H1 (cell line): Measurements from ENCODE around the gene SNHG17. TPM values are rescaled to one million over a fixed set of nuclear protein-coding genes. Genes with fewer than 3 reads are reported as not detected.

ENCODE experiments used
- ATF2 ChIP-seq: IDR thresholded peaks from 2 replicates; pipeline ENCODE4 v1.6.1; 2012; ENCODE audit warnings: low read length, inconsistent platforms
- KDM4A ChIP-seq: IDR thresholded peaks from one replicate; pipeline ENCODE4 v1.7.1; 2012; ENCODE audit warnings: low read depth, mild to moderate bottlenecking, moderate library complexity, low read length, inconsistent platforms; ENCODE audit not compliant: severe bottlenecking
- polyA plus RNA-seq, 7 experiments: library from polyadenylated mRNA; depleted of rRNA in 3 of 7; stranded (reverse) in 5 of 7; unstranded in 2 of 7; fragments of >200 nt in 5 of 7; fragments of 200-250 nt in 2 of 7; gene quantifications; 1 replicate in 5 of 7; 2 replicates in 1 of 7; 4 replicates in 1 of 7; pipeline versions ENCODE4 v1.2.1 to v1.2.3, GENCODE V29; 2011 to 2013; ENCODE audit warnings: missing spikeins in 2 of 7, mixed read lengths in 2 of 7
- total RNA-seq: library from RNA; stranded (reverse); fragmentation: NEBNext Ultra II Directional; extraction: Animal tissue kit (Norgen Biotek cat#: 25700); gene quantifications from 2 replicates; pipeline ENCODE4 v1.2.1, GENCODE V29; 2021
- TF ChIP-seq, protein P1 (sequence below), 3 experiments: IDR thresholded peaks; 1 replicate in 2 of 3; 2 replicates in 1 of 3; pipeline versions ENCODE4 v1.5.1 to v1.6.1; 2011; ENCODE audit warnings: low read length in 3 of 3, mild to moderate bottlenecking in 3 of 3, inconsistent platforms in 2 of 3, low read depth in 1 of 3, moderate library complexity in 1 of 3; ENCODE audit not compliant: insufficient read depth in 1 of 3; ENCODE audit errors: control extremely low read depth in 1 of 3

Gene SNHG17
- total and polyA plus RNA-seq, 2 of the 8 experiments (the other 6 are each of a cell fraction or from before 2014, with no cell fraction given) = 59.4 to 59.8 TPM

DNA sequence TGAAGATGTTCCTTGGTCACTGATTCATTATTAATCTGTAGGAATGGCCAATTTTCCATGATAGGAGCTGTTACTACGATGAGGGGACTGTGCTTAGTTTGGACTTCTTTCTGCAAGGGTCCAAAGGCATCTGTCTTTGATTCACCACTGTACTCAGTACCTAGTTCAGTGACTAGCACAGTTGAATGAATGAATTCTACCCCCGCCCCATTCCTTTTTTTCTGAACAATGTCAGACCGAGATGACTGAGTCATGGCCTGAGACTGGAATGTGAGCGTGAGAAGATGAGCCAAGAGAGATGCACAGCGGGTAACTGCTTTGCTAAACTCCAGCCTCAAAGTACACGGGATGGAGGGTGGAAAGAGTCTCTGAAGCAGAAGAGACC, 419 bp upstream of the SNHG17 start (continued):
- TF ChIP-seq, protein P1, sequence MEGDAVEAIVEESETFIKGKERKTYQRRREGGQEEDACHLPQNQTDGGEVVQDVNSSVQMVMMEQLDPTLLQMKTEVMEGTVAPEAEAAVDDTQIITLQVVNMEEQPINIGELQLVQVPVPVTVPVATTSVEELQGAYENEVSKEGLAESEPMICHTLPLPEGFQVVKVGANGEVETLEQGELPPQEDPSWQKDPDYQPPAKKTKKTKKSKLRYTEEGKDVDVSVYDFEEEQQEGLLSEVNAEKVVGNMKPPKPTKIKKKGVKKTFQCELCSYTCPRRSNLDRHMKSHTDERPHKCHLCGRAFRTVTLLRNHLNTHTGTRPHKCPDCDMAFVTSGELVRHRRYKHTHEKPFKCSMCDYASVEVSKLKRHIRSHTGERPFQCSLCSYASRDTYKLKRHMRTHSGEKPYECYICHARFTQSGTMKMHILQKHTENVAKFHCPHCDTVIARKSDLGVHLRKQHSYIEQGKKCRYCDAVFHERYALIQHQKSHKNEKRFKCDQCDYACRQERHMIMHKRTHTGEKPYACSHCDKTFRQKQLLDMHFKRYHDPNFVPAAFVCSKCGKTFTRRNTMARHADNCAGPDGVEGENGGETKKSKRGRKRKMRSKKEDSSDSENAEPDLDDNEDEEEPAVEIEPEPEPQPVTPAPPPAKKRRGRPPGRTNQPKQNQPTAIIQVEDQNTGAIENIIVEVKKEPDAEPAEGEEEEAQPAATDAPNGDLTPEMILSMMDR (IDR thresholded peaks at IDR 0.05; ENCODE audit: control extremely low read depth in 1 of 3, insufficient read depth in 1 of 3, low read depth in 1 of 3, low read length in 3 of 3) = no peak
- TF ChIP-seq KDM4A = no peak
- TF ChIP-seq ATF2 = no peak
